Omental fat pad (tissue), 4 donors: ENCODE data around the gene LANCL3. TPM values are rescaled to one million over a fixed set of nuclear protein-coding genes. Genes with fewer than 3 reads are reported as not detected.

Experiments used
- ATAC-seq: fragments of 150-250 bp; one replicate; pipeline ENCODE4 v1.9.1; 2016; ENCODE audit warnings: mild to moderate bottlenecking, moderate library complexity; ENCODE audit not compliant: low FRiP score
- DNase-seq: peaks from one replicate; pipeline ENCODE4 v3.0.0-alpha.2; 2019; ENCODE audit warnings: low spot score
- CTCF ChIP-seq, 3 donors: fragments of 450-650 bp; IDR thresholded peaks; one replicate each; pipeline ENCODE4 v1.5.1; 2016 to 2017; ENCODE audit warnings: antibody characterized with exemption in 3 of 3, mild to moderate bottlenecking in 3 of 3, moderate library complexity in 2 of 3
- total RNA-seq, 4 donors: library from RNA; depleted of rRNA; stranded (reverse); fragments of >200 nt; gene quantifications; one replicate each; pipeline ENCODE4 v1.1.0, GENCODE V29; 2016

LANCL3 gene
- total RNA-seq, 4 donors from 2014 or later = 0.09 to 0.72 (median 0.27) TPM

GRCh38 chrX:37701588-37701987, 130.1 kb downstream of the LANCL3 start:
- ATAC-seq = no peak
- DNase-seq = no peak
- no peak for TF ChIP-seq CTCF (IDR thresholded peaks at IDR 0.05)

GRCh38 chrX:37711991-37712390, 140.5 kb downstream of the LANCL3 start:
- DNase-seq = no peak
- no peak for ATAC-seq
- TF ChIP-seq CTCF (IDR thresholded peaks at IDR 0.05) = no peak

DNA sequence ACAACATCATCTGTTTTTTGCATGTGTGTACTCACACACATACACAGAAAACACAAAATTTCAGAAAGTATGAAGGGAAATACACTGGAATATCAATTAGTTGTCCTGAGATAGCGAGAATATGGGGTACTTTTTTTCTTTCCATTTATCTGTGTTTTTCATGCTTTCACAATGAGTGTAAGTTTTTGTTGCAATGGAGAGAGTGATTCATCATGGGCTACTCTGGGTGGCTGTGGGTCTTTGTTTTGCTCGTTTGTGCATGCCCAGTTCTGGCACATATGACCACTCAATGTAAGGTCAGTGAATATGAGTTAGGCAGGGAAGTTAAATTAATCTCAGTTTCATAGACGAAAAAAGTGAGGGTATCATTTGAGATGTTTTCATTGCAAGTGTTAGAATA, 141.0 kb downstream of the LANCL3 start:
- no peak for TF ChIP-seq CTCF (IDR thresholded peaks at IDR 0.05)
- no peak for DNase-seq
- ATAC-seq = no peak

GRCh38 chrX:37714479-37714878, 143.0 kb downstream of the LANCL3 start:
- TF ChIP-seq CTCF (IDR thresholded peaks at IDR 0.05) = no peak
- DNase-seq (no peak), ATAC-seq (no peak)

DNA sequence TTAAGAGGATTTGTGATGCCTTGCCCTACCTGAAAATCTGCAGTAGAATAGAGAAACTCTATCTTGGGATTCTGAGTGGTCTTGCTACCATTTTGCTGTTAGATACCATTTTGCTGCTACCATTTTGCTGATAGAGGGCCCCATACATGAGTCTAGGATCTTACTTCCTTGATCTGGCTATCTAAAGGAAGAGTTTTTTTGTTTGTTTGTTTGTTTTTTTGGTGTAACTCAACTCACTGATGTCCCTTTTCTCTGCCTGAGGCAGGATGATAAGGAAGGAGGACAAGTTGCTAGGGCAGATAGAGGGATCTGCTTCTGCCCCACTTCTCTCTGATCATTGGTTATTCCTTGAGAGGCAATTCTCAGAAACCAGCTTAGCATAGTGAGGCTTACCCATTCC, 145.1 kb downstream of the LANCL3 start:
- TF ChIP-seq CTCF (IDR thresholded peaks at IDR 0.05) = no peak
- DNase-seq (no peak), ATAC-seq (no peak)

GRCh38 chrX:37717708-37718107, 146.2 kb downstream of the LANCL3 start:
- DNase-seq = no peak
- TF ChIP-seq CTCF (IDR thresholded peaks at IDR 0.05) = no peak
- ATAC-seq = no peak

DNA sequence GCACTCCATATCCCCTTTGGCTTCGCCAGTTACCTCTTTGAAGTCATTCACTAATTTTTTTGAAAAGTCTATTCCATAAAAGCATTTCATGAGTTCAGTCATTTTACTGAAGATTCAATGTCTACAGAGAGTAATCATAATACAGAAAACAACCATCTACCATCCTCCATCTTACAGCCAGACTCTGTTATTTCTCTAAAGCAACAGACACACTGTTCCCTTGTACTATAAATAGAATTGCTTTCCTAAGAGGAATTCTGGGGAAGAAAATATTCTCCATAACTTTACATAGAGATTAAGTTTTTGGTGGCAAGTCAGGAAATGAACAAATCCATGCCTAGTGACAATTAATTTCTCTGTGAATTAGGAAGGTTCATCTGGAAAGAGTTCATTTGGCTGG, 151.1 kb downstream of the LANCL3 start:
- TF ChIP-seq CTCF (IDR thresholded peaks at IDR 0.05) = no peak
- DNase-seq = no peak
- no peak for ATAC-seq
